Astrocyte (in vitro differentiated cells and primary cell): ENCODE data around the gene GHITM.
"Not testable (repeated sequence)": the region's sequence is repeated elsewhere in the genome, so short reads cannot be mapped to it uniquely, and the experiment has no call there.

Experiments used
- CTCF ChIP-seq: IDR thresholded peaks from 2 replicates; pipeline ENCODE4 v1.5.1; 2011; ENCODE audit warnings: low read depth, mild to moderate bottlenecking, inconsistent platforms, low read length, moderate library complexity; ENCODE audit not compliant: insufficient read depth
- EZH2 ChIP-seq: IDR thresholded peaks from 2 replicates; pipeline ENCODE4 v1.6.1; 2012; ENCODE audit warnings: mild to moderate bottlenecking, low read length, inconsistent platforms; ENCODE audit not compliant: insufficient read depth

GRCh38 chr10:84180386-84180785, 41.1 kb downstream of the GHITM start:
- not testable (repeated sequence) for TF ChIP-seq CTCF, EZH2
